Right renal pelvis (tissue), 4 donors: ENCODE measurements around the gene FBXO38. TPM values are rescaled to one million over a fixed set of nuclear protein-coding genes. Genes with fewer than 3 reads are reported as not detected.
"Not testable (repeated sequence)": the region's sequence is repeated elsewhere in the genome, so short reads cannot be mapped to it uniquely, and the experiment has no call there.

Experiments
- DNase-seq, 4 donors: peaks; one replicate each; pipeline ENCODE4 v3.0.0-alpha.2; 2013; ENCODE audit warnings: low read depth in 4 of 4, low spot score in 3 of 4, missing footprints in 1 of 4
- polyA plus RNA-seq, 4 donors: library from polyadenylated mRNA; unstranded; fragments of 120-200 nt; gene quantifications; one replicate each; pipeline ENCODE4 v1.2.1, GENCODE V29; 2013; ENCODE audit not compliant: insufficient read length in 4 of 4

The FBXO38 gene
- polyA plus RNA-seq, 4 donors = 41.3 to 49.8 (median 44.8) TPM

GRCh38 chr5:148467958-148468357, 84.2 kb downstream of the FBXO38 start:
- no peak for DNase-seq

- DNase-seq = not testable (repeated sequence)
Measured at GRCh38 chr5:148468746-148469145, 85.0 kb downstream of the FBXO38 start.

- DNase-seq = no peak
Measured at GRCh38 chr5:148469501-148469935, 85.8 kb downstream of the FBXO38 start.

DNA sequence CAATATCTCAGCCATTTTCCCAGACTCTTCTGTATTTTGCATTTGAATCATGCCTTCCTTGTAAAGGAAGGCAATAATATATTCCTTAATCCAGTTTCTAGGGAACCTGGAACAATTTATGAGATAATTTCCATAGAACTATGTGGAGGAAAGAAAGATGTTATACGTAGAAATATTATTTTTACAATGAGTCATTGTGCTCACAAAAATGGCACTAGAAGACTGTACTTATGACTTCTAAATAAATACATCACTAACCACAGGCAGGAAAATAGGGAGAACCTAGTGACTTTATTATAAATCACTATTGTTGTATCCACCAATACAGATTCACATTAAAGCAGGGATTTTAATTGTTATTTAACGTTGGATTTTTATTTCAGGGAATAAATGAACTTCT, 87.6 kb downstream of the FBXO38 start:
- DNase-seq = no peak

- DNase-seq = no peak
Measured at GRCh38 chr5:148474025-148474511, 90.3 kb downstream of the FBXO38 start.

GRCh38 chr5:148476302-148476701, 92.5 kb downstream of the FBXO38 start:
- no peak for DNase-seq

GRCh38 chr5:148477429-148477828, 93.7 kb downstream of the FBXO38 start:
- DNase-seq = no peak

DNA sequence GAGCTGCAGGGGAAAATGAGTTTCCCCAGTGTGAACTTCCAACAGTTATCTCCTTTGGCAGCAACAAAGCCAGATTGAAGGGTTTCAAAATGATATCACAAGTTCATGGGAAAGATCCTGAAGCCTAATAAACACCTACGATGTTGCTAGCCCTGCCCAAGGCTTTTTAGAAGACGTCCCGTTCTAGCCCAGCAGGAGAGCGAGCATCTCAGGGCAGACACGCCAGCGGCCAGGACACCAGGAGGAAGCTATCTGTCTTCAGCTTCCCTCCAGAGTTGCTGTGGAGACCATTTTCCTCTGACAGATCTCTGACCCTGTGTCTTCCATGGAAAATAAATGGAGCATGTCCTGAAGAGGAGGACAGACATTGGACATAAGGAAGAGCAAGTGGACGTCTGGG, 98.4 kb downstream of the FBXO38 start:
- no peak for DNase-seq

- DNase-seq = peak in 2 of 4 donors; percentile 10 to 16
Measured at GRCh38 chr5:148482697-148483462, 99.1 kb downstream of the FBXO38 start.

- DNase-seq = no peak
Measured at GRCh38 chr5:148483750-148484149, 100.0 kb downstream of the FBXO38 start.

DNA sequence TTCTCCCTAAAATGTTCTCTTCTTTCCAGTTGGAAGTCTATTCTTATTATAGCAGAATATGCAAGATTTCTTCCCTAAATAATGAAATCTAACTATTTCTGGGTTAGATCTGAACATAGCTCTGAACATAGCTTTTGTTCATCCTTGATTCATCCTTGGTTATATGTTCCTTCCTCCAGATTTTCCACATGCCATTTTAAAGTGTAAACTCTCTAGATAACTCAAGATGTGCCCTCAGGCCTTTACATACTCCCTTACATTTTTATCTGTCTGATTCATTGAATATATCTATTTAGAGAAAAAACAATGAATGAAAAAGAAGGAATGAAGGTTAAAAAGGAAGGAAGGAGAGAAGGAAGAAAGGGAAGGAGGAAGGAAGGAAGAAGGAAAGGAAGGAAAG, 100.9 kb downstream of the FBXO38 start:
- no peak for DNase-seq

GRCh38 chr5:148486456-148486855, 102.7 kb downstream of the FBXO38 start:
- DNase-seq = no peak

- no peak for DNase-seq
Measured at GRCh38 chr5:148488757-148489156, 105.0 kb downstream of the FBXO38 start.

GRCh38 chr5:148491015-148491792, 107.4 kb downstream of the FBXO38 start:
- no peak for DNase-seq

- no peak for DNase-seq
Measured at GRCh38 chr5:148491793-148492184, 108.0 kb downstream of the FBXO38 start.

DNA sequence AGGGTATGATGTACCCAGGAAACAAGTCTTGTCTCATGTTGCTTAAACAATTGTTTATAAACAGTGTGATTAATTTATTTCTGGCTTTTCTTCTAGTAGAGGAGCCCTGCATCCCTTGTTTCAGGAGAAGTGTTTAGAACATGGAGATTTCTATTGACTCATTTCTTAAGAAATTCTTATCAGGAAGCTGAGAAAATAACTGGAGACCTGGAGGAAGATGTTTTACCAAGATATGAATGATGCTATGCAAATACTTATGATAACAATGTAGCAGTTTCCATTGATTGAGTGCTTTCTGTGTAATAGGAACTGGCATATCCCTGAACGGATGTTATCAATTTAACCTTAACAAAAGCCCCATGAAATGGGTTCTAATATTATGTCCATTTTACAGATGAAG, 108.6 kb downstream of the FBXO38 start:
- DNase-seq = no peak

Other genes starting within 250 kb of the FBXO38 start
- gene SPINK14, start 215.4 kb upstream of the FBXO38 start, polyA plus RNA-seq = not detected
- not detected for gene SPINK6, start 180.9 kb upstream of the FBXO38 start, polyA plus RNA-seq
- gene MARCOL, start 145.4 kb upstream of the FBXO38 start, polyA plus RNA-seq = under 1 TPM in 1 of 4 donors, not detected in 3; 0.12 TPM
- under 1 TPM in 2 of 4 donors, not detected in 2; 0.31 to 0.58 TPM for gene SPINK13, start 115.2 kb upstream of the FBXO38 start, polyA plus RNA-seq
- under 1 TPM in 3 of 4 donors, not detected in 1; 0.14 to 0.25 (median 0.19) TPM for gene SPINK7, start 71.5 kb upstream of the FBXO38 start, polyA plus RNA-seq
- gene SPINK9, start 48.4 kb upstream of the FBXO38 start, polyA plus RNA-seq = under 1 TPM in 2 of 4 donors, not detected in 2; 0.13 to 0.39 TPM